GM19372 (cell line): Measurements from ENCODE around the gene MILR1.
A peak's percentile ranks its signal among the peaks of the same experiment; 100 is the strongest.

Experiments
- ATAC-seq: cut with Tn5 transposase; IDR thresholded peaks from one replicate; pipeline ENCODE4 v1.9.1; 2021; ENCODE audit warnings: mild to moderate bottlenecking, low read depth, moderate library complexity; ENCODE audit not compliant: unreplicated experiment

MILR1 gene

GRCh38 chr17:64500487-64500859 is 51.6 kb downstream of the MILR1 start:
- no peak for ATAC-seq

DNA sequence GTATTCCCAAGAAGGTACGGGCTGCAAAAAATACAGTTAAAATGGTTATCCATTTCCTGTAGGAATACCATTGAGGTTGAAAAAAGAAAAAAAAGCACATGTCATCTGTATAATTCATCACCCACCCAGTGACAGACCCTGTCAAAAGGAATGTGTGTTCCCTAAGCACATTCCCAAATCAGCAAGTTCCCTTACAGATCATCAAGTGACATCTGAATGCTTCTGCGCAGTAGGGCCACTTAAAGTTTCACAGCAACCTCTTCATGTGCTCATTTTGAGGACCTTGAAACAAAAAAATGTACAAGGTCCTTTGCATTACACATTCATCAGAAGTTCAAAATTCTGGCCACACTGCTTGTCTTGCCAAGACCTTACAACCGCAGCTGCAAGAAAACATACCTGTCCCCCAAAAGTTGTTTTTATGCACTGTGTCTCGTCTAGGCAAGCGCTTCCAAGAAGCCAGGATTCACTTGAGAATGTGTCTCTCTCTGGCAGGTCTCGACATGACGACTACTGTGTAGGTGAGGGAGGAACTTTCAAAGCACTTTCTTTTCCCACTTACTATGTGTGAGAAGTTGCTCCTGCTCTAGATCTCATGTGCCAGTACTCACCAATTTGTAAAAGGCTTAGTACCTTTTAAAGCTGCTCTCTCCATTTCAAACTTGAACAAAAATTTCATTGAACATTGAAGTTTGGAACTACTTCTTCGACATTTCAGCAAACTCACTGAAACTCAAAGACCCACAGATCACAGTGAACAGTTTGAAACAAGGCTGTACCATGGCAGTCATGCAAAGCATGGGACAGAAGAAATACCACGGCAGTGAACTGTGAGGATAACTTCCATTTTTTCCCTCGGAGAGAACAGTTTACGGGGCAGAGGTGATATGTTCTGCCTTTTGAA is 52.2 kb downstream of the MILR1 start:
- ATAC-seq = no peak

DNA sequence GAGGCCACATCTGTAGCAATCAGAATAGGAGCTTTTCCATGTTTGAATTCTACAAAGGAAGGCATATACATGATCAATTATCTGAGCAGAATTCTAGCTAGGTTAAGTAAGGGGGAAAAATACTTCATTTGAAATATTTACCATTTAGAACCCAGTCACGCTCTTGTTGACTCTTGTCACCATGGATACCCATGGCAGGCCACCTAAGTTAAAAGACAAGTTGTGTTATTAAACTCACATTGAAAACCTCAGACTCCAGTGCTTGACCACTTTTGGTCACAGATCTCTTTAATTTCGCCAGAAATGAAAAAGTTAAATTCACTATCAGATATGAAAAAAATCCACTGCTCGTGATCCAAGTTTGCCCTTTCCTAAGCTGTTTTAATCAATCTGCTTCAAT is 53.1 kb downstream of the MILR1 start:
- no peak for ATAC-seq

GRCh38 chr17:64502809-64503208 is 53.9 kb downstream of the MILR1 start:
- no peak for ATAC-seq

DNA sequence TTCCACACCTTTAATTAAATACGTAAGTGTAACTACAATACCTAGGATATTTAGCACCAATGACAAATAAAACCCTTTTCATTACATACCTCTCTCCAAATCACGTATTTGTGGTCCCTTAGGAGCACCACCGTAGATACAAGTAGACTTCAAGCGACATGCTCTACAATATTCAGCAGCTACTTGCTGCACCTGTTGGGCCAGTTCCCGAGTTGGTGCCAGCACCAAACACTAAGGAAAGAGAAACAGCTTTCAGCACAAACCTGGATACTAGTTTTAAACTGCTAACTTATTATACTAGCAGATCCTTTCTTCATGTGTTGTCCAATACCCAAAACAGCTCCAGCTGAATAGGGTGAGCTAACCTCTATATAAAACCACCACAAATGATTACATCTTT is 54.4 kb downstream of the MILR1 start:
- ATAC-seq = no peak

GRCh38 chr17:64503821-64504768 is 55.2 kb downstream of the MILR1 start:
- ATAC-seq = no peak

DNA sequence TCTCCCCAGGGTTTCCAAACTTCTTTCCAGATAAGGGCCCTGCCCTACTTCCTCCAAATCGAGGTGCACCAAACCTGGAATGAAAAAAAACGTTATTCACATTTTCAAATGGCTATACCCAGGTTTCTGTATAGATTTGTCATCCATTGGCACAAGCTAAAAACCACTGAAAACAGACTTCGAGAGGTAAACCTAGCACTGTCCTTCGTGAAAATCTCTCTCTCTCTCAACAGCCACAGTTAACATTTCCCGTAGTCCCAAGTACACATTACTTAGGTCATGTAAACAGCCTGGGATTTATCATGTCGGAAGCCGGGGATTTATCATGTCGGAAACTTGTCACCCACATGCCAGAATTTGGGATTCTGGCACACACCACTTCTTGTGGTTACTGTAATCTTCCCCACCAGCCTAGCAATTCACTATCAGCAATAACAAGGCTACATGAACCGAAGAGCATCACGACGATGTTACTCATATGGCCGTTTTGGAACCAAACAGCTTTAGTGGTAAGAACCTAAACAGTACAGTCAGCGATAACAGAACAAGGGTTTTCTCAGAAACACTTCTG is 55.9 kb downstream of the MILR1 start:
- no peak for ATAC-seq

DNA sequence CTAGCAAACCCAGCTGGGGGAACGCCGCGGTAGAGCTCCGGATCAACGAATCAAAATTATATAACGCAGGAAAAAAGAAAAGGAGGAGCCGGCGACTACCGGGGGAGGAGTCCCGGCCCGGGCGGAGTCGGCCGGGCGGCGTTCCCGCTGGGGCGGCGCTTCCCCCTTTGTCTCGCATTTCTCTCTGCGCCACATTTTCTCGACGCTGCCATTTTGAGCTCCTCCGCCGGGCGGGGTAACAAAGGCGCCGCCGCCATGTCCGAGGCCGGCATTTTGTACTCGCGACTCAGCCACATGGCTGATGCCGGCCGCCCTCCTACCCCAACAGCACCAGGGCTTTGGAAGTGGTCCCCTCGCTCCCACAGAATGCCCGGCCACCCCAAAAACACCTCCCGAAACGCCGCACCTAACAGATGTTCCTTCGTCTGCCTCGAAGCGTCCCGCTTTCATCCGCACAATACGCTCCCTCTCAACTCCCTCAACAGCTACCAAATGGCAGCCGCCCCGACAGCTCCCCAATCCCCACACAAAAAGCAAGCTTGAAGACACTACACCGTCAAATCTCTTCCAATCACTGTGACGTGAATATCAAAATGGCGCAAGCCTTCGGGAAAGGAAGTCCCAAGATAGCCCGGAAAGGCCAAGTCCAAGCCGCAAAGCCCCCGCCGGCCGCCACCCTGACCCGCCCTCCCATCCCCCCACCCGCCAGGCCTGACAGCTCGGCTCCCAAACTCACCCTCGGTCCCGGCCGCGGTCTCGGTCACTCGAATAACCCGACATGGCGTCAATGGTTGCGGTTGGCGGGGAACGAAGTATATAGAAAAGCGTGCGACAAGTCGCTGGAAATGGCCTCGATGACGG is 56.7 kb downstream of the MILR1 start:
- no peak for ATAC-seq

GRCh38 chr17:64506201-64506575 is 57.3 kb downstream of the MILR1 start, which contains the start of gene DDX5:
Gene DDX5 (minus strand): TSS chr17:64506289. CDS start chr17:64506119, 170 bp downstream.
- ATAC-seq = peak; percentile 54

DNA sequence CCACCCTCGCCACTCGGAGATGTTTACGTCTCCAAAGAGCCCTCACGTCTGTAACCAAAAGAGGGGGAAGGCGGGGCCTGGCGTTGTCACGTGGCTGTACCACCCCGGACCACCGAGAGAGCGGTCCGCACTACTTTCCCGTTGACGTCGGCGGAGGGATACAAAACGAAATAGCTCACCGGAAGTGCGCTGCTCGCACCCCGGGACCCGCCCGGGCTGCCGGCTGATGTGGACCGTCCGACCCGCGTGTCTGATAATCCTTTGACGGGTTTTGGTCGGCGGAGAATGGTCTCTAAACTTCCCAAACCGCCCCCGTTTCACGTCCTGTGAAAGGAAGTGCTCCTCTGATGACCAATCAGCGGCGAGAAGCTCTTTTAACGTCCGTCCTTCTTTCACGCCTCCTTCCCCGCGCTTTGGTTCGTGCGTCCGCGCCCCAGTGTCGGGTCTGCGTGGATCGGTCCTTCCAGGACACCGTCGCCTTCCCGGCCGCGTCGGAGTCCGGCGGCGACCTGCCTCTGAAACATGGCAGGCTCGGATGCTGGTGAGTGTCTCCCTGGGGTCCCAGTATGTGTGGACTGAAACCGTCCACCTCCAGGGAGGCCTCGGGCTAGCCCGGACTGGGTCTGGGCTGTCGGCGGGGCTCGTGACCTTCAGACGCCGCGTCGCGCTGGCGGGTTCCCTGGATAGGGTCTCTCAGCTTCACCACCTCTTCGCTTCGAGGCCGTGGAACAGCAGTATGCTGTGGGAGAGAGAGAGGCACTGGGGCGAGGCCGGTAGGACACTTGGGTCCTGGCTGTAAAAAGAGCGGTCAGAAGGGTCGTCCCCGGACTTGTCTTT is 57.9 kb downstream of the MILR1 start, which contains the start of gene CEP95:
Gene CEP95, plus strand, starts transcription at position 402 of the 837 bp plus-strand sequence. Its CDS starts 121 bp downstream, at position 523.
- ATAC-seq = peak; percentile 58

- no peak for ATAC-seq
Observed at GRCh38 chr17:64507413-64507782, 58.5 kb downstream of the MILR1 start.

- no peak for ATAC-seq
Observed at GRCh38 chr17:64508683-64509082, 59.8 kb downstream of the MILR1 start.

GRCh38 chr17:64509179-64509578 is 60.3 kb downstream of the MILR1 start:
- no peak for ATAC-seq

DNA sequence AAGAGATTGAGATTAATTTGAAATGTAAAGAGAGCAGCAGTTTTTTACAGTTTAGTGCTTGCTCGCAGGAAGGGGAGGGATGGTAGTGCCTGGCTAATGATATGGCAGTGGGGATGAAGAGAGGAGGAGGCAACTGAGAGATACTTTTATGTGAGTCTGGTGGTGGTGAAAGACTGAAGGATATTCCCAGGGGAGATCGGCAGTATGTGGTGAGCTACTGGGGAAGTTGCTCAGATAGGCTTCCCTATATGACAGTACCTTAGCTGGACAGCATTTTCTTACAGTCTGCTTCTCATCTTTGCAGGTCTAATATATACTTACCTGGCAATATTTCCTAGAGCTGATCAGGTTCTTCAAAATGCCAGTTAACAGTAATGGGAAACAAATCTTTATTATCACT is 66.5 kb downstream of the MILR1 start:
- ATAC-seq = no peak

- ATAC-seq = no peak
Observed at GRCh38 chr17:64515829-64516228, 66.9 kb downstream of the MILR1 start.
